HG02642 (cell line): ENCODE data around the gene NDUFV2.
"Not testable (repeated sequence)": the region's sequence is repeated elsewhere in the genome, so short reads cannot be mapped to it uniquely, and the experiment has no call there.

Source experiments
- ATAC-seq: cut with Tn5 transposase; IDR thresholded peaks from one replicate; pipeline ENCODE4 v1.9.1; 2021; ENCODE audit warnings: mild to moderate bottlenecking; ENCODE audit not compliant: unreplicated experiment, poor library complexity

NDUFV2 gene

DNA sequence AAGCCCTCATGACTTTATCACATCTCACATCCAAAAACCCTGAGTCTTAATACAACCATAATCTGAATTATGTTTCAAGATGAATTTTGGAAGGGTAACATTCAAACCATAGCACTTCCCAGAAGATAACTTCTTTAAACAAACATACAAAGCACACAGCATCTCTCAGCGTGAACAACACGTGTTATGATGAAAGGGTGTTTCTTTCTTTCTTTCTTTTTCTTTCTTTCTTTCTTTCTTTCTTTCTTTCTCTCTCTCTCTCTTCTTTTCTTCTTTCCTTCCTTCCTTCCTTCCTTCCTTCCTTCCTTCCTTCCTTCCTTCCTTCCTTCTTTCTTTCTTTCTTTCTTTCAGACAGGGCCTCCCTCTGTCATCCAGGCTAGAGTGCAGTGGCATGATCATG is 13.8 kb upstream of the NDUFV2 start:
- ATAC-seq: not testable (repeated sequence)

DNA sequence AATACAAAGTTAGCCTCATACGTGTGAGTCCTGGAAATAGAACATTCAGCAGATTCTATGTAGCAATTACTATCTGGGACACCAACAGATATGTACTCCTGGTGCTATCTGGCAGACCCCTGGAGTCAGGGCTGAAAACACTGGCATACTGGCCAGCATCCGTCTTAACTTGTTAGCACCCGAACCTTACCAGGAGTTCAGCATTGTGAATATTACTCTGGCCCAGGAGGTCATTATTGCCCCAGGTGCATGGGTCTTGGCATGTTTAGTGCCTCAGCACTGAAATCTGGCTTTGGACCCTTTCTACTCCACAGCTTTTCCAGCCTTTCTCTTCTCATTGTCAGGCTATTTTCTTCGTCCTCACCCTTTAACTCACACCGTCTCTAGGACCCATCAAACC is 11.9 kb upstream of the NDUFV2 start:
- ATAC-seq: no peak

DNA sequence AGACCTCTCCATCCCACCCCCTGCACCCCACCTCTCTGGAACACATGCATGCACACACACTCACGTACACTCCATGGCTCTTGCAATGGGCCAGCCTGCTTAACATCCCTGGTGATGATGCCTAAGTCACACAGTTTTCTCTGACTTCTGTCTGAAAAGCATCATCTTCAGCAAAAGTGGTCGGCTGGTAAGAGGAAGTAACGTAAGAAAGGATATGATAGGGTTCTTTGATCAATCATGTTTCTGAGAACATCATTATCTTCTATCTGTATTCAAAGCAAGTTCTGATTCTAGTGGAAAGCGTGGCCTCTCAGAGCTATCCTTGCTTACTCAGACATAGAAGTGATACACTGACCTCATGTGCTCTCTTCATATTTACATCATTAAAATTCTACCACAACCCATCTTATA is 11.4 kb upstream of the NDUFV2 start:
- ATAC-seq: no peak

DNA sequence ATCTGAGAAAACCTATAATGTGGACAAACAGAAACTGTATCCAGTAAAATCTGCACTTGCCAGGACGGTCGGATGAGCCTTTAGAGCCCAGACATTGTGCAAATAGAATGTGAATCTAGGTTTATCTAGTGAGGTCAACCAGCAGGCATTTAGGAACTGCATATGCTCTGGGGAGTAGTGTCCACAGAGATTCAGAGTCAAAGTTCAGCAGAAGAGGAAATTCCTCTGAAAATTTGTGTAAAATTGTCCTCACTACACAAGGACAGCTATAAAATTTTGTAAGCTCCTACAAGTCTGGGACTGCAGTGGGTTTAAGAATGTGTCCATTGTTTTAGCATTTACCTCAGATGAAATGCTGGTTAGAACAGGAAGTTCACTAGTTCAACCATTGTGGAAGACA is 9.8 kb upstream of the NDUFV2 start:
- ATAC-seq: no peak

DNA sequence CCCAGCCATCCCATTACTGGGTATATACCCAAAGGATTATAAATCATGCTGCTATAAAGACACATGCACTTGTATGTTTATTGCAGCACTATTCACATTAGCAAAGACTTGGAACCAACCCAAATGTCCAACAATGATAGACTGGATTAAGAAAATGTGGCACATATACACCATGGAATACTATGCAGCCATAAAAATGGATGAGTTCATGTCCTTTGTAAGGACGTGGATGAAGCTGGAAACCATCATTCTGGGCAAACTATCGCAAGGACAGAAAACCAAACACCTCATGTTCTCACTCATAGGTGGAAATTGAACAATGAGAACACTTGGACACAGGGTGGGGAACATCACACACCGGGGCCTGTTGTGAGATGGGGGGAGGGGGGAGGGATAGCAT is 9.4 kb upstream of the NDUFV2 start:
- not testable (repeated sequence) for ATAC-seq

DNA sequence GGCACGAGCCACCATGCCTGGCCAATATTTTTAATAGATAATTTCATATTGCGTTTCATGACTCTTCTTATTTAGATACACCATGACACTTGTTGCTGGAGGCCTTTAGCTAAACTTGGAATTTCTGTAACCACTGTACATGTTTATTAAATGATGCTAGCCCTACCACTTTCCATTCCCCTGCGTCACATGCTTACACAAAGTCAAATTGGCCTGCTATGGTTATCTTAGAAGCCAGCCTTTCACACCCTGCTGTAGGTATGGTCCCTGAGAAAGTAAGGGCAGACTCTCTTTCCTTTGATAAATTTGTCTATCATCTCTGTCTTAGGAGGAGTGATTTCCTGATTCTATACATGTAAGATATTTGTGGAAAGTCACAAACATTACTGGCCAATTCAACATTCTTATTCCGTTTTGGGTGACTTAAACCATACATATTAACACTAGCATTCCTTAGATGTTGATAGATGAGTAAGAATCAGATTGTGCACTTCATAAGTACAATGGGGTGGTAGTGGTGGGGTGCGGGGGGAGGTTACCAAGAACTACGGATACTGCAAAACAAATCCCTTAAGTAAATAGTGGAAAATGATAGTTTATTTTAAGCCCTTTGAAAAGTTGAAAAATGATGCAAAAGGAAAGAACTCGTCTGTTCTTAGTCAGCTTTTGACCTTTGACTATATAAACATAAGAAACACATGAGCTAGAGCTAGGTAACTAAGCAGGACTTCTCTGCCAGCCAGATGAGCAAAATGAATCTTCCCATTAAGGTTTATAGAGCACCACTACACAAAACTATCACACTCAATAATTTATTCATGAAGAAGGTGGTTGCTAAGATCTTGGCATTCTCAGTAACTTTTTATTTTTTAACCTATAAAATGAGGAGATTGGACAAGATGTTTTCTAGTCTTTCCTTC is 7.9 kb upstream of the NDUFV2 start:
- ATAC-seq: no peak

DNA sequence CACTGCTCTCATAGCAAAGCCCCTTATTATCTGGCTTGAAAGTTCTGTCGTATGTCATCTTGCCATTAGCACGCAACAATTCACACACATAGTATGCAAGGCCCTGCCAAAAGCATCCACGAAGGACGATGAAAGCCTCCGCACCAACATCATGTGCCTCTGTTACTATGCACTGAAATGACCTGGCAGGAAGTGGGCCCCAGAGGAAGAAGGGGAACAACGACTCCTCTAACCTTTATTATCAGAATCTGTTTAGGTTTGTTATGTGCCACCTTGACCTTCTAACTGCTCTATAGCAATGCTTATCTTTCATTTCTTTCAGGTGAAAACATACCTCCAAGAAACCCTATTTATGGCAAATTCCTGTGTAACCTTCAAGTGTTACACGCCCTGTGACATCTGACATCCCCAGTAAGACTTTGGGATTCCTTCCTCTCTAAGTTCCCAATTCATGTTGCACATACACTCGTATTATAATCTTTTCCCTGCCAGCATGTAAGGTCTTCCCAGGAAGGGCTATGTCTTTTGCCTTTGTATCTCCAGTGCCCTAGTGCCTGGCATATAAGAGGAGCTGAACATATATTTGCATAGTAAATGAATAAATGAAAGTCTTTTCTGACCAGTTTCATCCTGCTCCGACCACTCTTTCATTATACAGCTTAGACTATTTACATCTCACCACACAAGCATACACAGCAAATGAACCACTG is 7.0 kb upstream of the NDUFV2 start:
- ATAC-seq: peak; percentile 87

DNA sequence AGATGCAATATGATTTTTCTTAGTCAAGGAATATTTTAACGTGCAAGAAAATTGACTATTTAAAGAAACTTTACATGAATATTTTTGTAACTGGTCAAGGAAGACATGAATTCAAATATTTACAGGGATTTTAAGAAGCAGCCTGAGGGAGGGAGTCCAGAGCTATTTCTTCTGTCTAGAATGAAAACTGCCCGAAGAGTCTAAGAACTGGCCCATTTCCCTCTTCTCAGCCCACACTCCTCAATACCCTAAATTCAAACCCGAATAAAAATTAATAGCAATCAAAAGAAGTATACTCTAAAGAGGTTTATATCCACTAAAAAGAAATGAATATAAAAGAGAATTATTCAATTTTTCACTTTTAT is 6.5 kb upstream of the NDUFV2 start:
- ATAC-seq: no peak

DNA sequence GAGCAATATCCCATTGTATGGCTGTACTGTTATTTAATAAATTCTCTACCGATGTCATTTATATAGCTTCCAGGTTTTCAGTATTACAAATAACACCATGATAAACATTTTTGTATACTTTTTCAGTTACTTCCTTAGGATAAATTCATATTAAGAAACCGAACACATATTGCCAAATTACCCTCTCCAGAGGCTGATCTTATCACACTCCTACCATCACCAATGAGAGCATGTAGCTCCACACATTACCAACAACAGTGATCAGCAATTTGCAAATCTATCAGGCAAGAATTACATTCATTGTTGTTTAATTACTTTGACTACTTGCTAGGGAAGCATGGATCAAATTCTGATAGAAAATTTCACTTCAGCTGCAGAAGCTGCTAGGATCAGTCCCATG is 5.8 kb upstream of the NDUFV2 start:
- ATAC-seq: no peak

DNA sequence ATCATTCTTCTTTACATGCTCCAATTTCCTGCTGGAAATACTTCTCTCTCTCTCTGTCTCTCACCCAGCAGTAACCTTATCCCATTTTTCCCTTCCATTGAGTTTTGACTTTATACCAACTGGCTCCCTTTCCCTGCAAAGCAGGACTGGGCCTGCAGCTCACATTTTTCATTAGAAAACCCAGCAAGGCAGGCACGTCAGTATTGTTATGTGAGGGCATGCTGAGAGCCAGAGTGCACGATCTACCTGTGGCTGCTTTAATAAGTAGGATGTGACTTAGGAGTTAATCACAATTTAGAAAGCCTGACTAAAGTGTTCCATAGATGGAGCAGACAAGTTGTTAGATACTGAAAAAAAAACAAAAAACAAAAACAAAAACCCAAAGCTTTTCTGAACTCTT is 5.2 kb upstream of the NDUFV2 start:
- ATAC-seq: no peak

DNA sequence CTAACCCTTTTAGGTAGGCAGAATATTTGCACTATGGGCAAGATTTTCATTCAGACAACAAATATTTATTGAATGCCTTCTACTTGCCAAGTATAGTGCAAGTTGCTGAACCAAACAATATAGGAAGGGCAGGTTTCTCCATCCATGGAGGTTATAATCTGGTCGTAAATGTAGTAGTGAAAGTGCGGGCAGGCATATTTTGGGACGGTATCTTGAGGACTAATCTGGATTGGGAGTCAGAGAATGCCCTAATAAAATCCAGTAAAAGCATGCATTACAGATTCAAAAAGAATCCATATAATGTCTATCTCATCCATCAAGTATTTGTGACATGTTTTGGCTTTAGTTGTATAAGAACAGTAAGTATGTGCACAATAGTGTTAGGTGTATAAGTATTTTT is 1.7 kb upstream of the NDUFV2 start:
- no peak for ATAC-seq

DNA sequence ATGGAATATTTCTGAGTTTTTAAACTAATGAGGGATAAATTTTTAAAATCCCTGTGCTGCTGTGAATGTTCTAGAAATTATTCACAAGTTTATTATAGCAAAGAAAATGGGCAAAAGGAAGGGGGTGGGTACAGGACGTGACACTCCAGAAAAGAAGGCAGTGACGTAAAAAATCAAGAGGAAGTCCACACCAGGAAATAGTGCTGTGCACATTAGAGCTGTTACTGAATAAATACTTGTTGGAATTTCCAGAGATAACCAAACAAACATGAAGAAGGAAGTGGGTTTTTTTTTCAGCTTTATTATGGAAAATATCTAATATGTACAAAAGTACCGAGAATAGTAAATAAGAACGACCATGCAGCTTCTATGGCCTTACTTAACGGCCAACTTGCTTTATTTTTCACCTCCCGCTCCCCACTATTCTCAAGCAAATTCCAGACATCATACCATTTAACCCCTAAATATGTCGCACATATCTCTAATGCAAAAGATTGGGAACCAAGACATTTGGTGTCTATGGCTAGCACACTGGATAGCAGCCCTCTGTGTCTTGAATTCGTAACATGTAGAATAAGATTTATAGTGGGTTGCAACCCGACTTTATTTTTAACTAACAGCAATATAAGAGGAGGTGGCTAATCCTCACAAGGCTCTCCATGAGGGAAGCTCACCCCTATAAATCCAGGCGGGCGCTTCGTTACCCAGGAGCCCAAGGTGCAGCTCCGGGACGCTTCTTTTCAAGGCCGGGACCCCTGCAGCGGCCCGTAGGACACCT is 580 bp upstream of the NDUFV2 start:
- ATAC-seq: peak; percentile 5

DNA sequence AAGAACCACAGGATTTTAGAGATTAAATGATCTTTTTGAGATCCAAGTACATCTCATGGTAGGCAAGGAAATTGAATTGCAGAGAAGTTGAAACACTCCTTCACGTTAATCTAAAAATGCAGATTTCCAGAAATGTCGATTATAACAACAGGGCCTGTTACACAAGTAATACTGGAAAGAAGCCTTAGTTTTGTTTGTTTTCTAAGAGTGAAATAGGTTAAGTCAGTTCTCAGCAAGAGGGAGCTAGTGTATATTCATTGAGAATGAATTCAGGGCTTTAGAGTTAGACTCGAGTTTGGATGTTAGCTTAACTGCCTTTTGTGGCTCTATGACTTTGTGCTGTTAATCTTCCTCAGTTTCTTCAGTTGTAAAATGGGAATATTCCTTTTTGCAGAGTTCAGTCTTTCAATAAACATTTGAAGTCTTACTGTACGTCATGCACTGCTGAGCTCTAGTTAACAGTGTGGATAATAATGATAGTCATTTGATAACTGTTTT is 926 bp downstream of the NDUFV2 start:
- ATAC-seq: no peak

DNA sequence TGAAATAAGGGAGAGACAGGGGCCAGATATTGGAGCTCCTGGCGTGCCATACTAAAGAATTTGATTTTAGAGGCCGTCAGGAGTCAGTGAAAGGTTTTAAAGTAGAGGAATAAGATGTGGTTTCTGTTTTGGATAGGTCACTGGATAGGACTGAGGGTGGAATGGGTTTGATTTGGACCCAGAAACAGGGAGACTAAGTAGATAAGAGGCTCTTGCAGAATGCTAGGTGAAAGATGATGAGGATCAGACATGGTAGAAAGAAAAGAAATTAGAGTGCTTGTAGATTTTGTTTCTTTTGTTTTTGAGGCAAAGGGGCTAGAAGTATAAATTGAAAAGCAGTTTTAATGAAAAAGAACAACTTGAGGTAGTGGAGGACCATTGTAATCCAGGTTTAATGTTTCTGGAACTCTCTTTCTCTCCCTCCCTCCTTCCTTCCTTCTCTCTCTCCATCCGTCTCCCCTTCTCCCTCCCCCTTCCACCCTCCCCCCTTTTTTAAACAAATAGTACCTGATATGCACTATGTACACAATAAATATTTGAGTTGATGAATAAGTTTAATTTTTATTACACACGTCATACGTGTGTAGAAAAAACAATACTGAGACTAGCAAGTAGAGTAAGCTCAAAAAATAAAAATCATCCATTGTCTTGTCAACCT is 1.9 kb downstream of the NDUFV2 start:
- no peak for ATAC-seq

DNA sequence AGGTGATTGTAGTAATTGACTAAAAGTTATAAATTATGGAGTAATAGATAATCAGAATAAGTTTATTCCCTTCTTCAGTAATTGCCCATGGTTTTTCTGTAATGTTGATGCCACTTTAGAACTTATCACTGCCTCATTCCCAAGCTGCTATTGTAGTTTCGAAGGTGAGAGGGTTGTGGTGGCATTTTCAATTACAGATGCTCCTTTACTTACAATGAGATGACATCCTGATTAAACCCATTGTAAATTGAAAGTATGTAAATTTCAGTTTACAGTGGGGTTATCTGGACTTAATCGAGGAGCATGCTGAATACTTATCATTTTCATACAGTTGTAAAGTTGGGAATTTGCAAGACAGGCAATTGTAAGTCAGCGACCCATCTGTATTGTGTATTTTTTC is 2.9 kb downstream of the NDUFV2 start:
- ATAC-seq: no peak

DNA sequence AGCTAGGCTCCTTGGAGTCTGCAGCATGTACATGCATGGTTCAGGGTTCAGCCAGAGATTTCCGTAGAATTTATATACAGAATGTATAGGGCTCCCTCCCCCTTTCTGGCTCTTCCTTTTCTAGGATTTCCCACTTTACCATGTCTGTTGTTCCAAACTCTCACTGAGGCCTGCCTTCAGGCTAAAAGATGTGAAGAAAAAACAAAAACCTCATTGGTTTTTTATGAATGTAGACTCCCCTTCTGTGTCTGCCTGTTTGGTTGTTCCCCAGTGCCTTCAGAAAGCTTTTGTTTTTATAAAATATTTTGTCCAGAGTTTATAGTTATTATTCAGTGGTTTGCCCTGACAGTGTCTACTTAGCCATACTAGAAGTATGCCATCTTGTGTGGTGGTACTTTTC is 3.6 kb downstream of the NDUFV2 start:
- no peak for ATAC-seq

DNA sequence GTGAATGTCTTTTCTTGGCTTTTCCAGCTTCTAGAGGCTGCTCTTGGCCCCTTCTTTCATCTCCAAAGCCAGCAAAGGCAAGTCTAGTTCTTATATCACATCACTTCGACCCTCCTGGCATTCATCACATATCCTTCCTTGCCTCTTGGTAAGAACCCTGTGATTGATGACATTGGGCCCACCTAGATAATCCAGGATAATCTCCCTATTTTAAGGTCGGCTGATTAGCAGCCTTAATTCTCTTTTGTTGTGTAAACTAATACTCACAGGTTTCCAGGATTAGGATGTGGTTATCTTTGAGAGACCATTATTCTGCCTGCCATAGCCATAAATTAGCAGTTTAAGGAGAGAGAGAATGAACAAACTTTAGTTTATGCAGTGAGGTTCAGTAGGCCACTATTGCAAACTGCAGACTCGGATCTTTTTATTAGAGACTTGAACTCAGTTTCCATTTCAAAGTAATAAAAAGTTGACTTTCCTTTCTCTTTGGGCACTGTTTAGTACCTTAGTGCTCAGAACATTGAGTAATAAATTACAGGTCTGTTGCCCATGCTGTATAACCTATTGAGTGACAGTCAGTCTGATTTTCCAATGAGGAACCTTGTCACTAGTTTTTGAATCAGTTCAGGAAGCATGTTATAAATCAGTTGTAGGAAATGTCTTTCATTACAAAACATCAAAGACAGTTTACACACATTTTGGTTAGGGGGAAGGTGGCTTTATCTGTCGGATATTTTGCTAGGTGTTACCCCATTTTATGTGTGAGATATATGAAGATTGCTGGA is 4.5 kb downstream of the NDUFV2 start:
- ATAC-seq: no peak

DNA sequence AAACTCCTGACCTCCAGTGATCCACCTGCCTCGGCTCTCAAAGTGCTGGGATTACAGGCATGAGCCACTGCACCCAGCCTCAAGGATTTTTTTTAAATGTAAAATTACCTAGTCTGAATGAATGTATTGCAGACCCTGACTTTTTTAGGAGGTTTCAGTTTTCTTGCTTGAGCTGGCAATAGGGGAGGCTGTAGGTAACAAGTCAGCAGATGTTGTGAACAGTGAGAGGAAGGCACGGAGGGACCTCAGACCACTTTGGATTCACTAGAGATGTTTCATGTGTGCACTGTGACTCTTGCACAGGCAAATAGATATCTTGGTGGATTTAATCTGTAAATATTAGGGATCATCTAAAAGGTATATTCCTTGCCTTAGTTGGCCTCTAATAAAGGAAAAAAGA is 6.4 kb downstream of the NDUFV2 start:
- no peak for ATAC-seq

DNA sequence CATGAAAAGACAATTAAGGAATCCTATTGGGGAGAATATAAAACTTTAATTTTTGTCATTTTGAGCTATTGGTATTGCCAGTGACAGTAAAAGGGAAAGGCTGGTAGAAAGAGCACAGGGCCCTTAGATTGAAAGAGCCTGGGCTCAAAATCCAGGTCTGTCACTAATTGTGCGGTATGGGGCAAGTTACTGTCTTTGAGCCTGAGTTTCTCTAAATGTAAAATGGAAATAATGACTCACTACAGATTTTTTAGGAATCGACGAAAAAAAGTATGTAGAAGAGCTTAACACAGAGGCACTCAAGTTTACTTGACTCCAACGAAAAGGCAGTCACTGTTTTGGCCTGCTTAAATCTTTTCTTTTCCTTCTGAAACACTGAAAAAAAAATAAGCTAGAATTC is 7.0 kb downstream of the NDUFV2 start:
- no peak for ATAC-seq
